Esophagus (tissue), 2 donors: ENCODE results near the gene PHTF2. TPM values are rescaled to one million over a fixed set of nuclear protein-coding genes. Genes with fewer than 3 reads are reported as not detected.

Experiments used
- H3K27ac ChIP-seq, 2 donors: one replicate each; pipeline ENCODE4 v1.5.1; 2013; ENCODE audit warnings: low read depth in 2 of 2, mild to moderate bottlenecking in 2 of 2, inconsistent platforms in 1 of 2, low read length in 1 of 2, moderate library complexity in 1 of 2
- H3K27me3 ChIP-seq, 2 donors: one replicate each; pipeline ENCODE4 v1.6.1; 2013; ENCODE audit warnings: low read length in 2 of 2, control low read depth in 1 of 2, mild to moderate bottlenecking in 1 of 2; ENCODE audit not compliant: insufficient read depth in 2 of 2, control insufficient read depth in 1 of 2
- H3K36me3 ChIP-seq, 2 donors: one replicate each; pipeline ENCODE4 v1.6.1; 2013; ENCODE audit warnings: low read length in 1 of 2; ENCODE audit not compliant: control insufficient read depth in 2 of 2, insufficient read depth in 2 of 2
- H3K4me1 ChIP-seq, 2 donors: one replicate each; pipeline ENCODE4 v1.6.1; 2013; ENCODE audit warnings: low read length in 1 of 2; ENCODE audit not compliant: control insufficient read depth in 2 of 2, insufficient read depth in 2 of 2
- H3K4me3 ChIP-seq, 2 donors: one replicate each; pipeline ENCODE4 v1.5.1; 2013; ENCODE audit warnings: low read length in 2 of 2, mild to moderate bottlenecking in 2 of 2, low read depth in 1 of 2, moderate library complexity in 1 of 2
- H3K9me3 ChIP-seq, 2 donors: one replicate each; pipeline ENCODE4 v1.6.1; 2013; ENCODE audit warnings: mild to moderate bottlenecking in 2 of 2, low read depth in 1 of 2, low read length in 1 of 2, moderate library complexity in 1 of 2; ENCODE audit not compliant: control insufficient read depth in 2 of 2, insufficient read depth in 1 of 2
- WGBS, 2 donors: extraction: QIAGEN DNeasy Blood & Tissue Kit; methylation state at CpG; one replicate each; pipeline ENCODE4 v1.1.7; 2013; 5-methylcytosine and 5-hydroxymethylcytosine counted together
- polyA plus RNA-seq, 2 donors: library from polyadenylated mRNA; stranded (reverse); fragments of 200-250 nt; gene quantifications; one replicate each; pipeline ENCODE4 v1.2.3, GENCODE V29; 2013
- donor health status: healthy with polysubstance abuse.
- donor health status: Bipolar disorder and iron deficiency.

PHTF2 gene
- polyA plus RNA-seq, 2 donors = 3.8 to 6.1 TPM

- 97 to 98% methylated on average over 1 of the region's 1 CpG for WGBS, 2 donors
- H3K9me3 ChIP-seq = no peaks in the 10 kb centered on the region
- no peak overlapping the region for H3K4me3 ChIP-seq
- no peaks in the 10 kb centered on the region for H3K27me3 ChIP-seq
- H3K27ac ChIP-seq = no peak overlapping the region
- no peaks in the 10 kb centered on the region for H3K4me1 ChIP-seq
- H3K36me3 ChIP-seq = no peaks in the 10 kb centered on the region
These were observed 79.9 kb downstream of the PHTF2 start for GRCh38 chr7:77878500-77878899.

GRCh38 chr7:77879272-77879671 is 80.7 kb downstream of the PHTF2 start:
- H3K9me3 ChIP-seq = no peaks in the 10 kb centered on the region
- no peaks in the 10 kb centered on the region for H3K36me3 ChIP-seq
- H3K4me3 ChIP-seq = no peak overlapping the region
- no peaks in the 10 kb centered on the region for H3K4me1 ChIP-seq
- no peak overlapping the region for H3K27ac ChIP-seq
- no peaks in the 10 kb centered on the region for H3K27me3 ChIP-seq
- 53 to 69% methylated on average over 2 of the region's 2 CpGs for WGBS, 2 donors

GRCh38 chr7:77881871-77882270 is 83.3 kb downstream of the PHTF2 start:
- H3K27me3 ChIP-seq = no peaks in the 10 kb centered on the region
- H3K27ac ChIP-seq = no peak overlapping the region
- H3K9me3 ChIP-seq = no peaks in the 10 kb centered on the region
- H3K4me3 ChIP-seq = no peak overlapping the region
- H3K4me1 ChIP-seq = no peaks in the 10 kb centered on the region
- 96 to 98% methylated on average over 2 of the region's 2 CpGs for WGBS, 2 donors
- H3K36me3 ChIP-seq = no peaks in the 10 kb centered on the region

- WGBS, 2 donors = 95% methylated on average over 4 of the region's 4 CpGs
- H3K9me3 ChIP-seq = no peaks in the 10 kb centered on the region
- no peaks in the 10 kb centered on the region for H3K36me3 ChIP-seq
- H3K27ac ChIP-seq = no peak overlapping the region
- no peaks in the 10 kb centered on the region for H3K4me1 ChIP-seq
- no peaks in the 10 kb centered on the region for H3K27me3 ChIP-seq
- no peak overlapping the region for H3K4me3 ChIP-seq
These were observed 86.6 kb downstream of the PHTF2 start for GRCh38 chr7:77885155-77885554.

GRCh38 chr7:77887567-77887966 is 89.0 kb downstream of the PHTF2 start:
- Histone ChIP-seq H3K4me3 (no peak overlapping the region), H3K27ac (no peak overlapping the region)

GRCh38 chr7:77888998-77889397 is 90.4 kb downstream of the PHTF2 start:
- Histone ChIP-seq H3K4me3 (no peak overlapping the region), H3K27me3 (no peaks in the 10 kb centered on the region), H3K4me1 (no peaks in the 10 kb centered on the region), H3K36me3 (no peaks in the 10 kb centered on the region), H3K9me3 (no peaks in the 10 kb centered on the region), H3K27ac (no peak overlapping the region)
- WGBS, 2 donors = 97 to 98% methylated on average over 1 of the region's 1 CpG

More at GRCh38 chr7:77887567-77887966, 89.0 kb downstream of the PHTF2 start:
- Histone ChIP-seq H3K36me3 (no peaks in the 10 kb centered on the region), H3K4me1 (no peaks in the 10 kb centered on the region), H3K9me3 (no peaks in the 10 kb centered on the region), H3K27me3 (no peaks in the 10 kb centered on the region)
- WGBS, 2 donors = 66 to 77% methylated on average over 1 of the region's 1 CpG

GRCh38 chr7:77893813-77894212 is 95.2 kb downstream of the PHTF2 start:
- 91 to 93% methylated on average over 3 of the region's 3 CpGs for WGBS, 2 donors
- no peaks in the 10 kb centered on the region for H3K36me3 ChIP-seq
- H3K4me1 ChIP-seq = no peaks in the 10 kb centered on the region
- H3K4me3 ChIP-seq = no peak overlapping the region
- H3K27ac ChIP-seq = no peak overlapping the region
- no peaks in the 10 kb centered on the region for H3K27me3 ChIP-seq
- H3K9me3 ChIP-seq = no peaks in the 10 kb centered on the region

GRCh38 chr7:77894574-77895091 is 96.1 kb downstream of the PHTF2 start:
- Histone ChIP-seq H3K27me3 (no peaks in the 10 kb centered on the region), H3K9me3 (no peaks in the 10 kb centered on the region), H3K4me1 (no peaks in the 10 kb centered on the region), H3K27ac (no peak overlapping the region), H3K36me3 (no peaks in the 10 kb centered on the region), H3K4me3 (no peak overlapping the region)
- WGBS, 2 donors = 81 to 84% methylated on average over 2 of the region's 2 CpGs

GRCh38 chr7:77895905-77896304 is 97.3 kb downstream of the PHTF2 start:
- Histone ChIP-seq H3K9me3 (no peaks in the 10 kb centered on the region), H3K36me3 (no peaks in the 10 kb centered on the region), H3K27me3 (no peaks in the 10 kb centered on the region), H3K27ac (no peak overlapping the region), H3K4me1 (no peaks in the 10 kb centered on the region), H3K4me3 (no peak overlapping the region)
- WGBS, 2 donors = 98% methylated on average over 3 of the region's 3 CpGs

- Histone ChIP-seq H3K4me1 (no peaks in the 10 kb centered on the region), H3K36me3 (no peaks in the 10 kb centered on the region), H3K27ac (no peak overlapping the region), H3K27me3 (no peaks in the 10 kb centered on the region), H3K4me3 (no peak overlapping the region), H3K9me3 (no peaks in the 10 kb centered on the region)
- 93 to 97% methylated on average over 1 of the region's 1 CpG for WGBS, 2 donors
These were observed 98.5 kb downstream of the PHTF2 start for GRCh38 chr7:77897004-77897547.
